GM13976 (cell line): Measurements from ENCODE around the gene ASXL1.

Experiments
- DNase-seq: peaks from one replicate; pipeline ENCODE4 v3.0.0; 2012; ENCODE audit warnings: low spot score
- in situ Hi-C: fragments of 300-500 bp; cut with MboI; formaldehyde crosslinking; loops from one replicate; pipeline ENCODE4 v1.12.0; 2022; ENCODE audit warnings: low sequenced_read_pairs, mixed read lengths, inconsistent platforms; ENCODE audit not compliant: unreplicated experiment
- TF ChIP-seq, protein P1 (sequence below): IDR thresholded peaks from 2 replicates; pipeline ENCODE4 v1.5.1; 2012; ENCODE audit warnings: borderline replicate concordance, mild to moderate bottlenecking; ENCODE audit not compliant: insufficient read depth; ENCODE audit errors: extremely low read depth, missing control alignments, control extremely low read depth

ASXL1 gene

DNA sequence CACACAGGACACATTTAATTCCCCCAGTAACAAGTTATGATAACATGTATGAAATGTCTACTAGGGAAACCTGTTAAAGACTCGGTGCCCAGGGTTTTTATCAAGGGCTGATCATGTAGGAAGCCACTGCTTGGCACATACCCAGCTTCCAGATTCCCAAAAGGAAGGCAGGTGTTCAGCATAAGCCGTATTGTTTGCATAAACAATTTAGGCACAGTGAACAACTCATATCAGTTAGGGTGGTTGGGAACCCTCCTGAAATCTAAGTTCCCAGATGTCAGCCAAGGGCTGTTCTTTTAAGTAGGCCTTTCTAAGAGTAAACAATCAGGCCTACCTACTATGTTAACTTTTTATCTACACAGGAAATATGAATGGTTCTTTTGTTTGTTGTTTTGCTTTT lies 74.1 kb downstream of the ASXL1 start:
- no peak for DNase-seq
- in situ Hi-C loops = no loop called here
- TF ChIP-seq, protein P1, sequence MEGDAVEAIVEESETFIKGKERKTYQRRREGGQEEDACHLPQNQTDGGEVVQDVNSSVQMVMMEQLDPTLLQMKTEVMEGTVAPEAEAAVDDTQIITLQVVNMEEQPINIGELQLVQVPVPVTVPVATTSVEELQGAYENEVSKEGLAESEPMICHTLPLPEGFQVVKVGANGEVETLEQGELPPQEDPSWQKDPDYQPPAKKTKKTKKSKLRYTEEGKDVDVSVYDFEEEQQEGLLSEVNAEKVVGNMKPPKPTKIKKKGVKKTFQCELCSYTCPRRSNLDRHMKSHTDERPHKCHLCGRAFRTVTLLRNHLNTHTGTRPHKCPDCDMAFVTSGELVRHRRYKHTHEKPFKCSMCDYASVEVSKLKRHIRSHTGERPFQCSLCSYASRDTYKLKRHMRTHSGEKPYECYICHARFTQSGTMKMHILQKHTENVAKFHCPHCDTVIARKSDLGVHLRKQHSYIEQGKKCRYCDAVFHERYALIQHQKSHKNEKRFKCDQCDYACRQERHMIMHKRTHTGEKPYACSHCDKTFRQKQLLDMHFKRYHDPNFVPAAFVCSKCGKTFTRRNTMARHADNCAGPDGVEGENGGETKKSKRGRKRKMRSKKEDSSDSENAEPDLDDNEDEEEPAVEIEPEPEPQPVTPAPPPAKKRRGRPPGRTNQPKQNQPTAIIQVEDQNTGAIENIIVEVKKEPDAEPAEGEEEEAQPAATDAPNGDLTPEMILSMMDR = no peak

DNA sequence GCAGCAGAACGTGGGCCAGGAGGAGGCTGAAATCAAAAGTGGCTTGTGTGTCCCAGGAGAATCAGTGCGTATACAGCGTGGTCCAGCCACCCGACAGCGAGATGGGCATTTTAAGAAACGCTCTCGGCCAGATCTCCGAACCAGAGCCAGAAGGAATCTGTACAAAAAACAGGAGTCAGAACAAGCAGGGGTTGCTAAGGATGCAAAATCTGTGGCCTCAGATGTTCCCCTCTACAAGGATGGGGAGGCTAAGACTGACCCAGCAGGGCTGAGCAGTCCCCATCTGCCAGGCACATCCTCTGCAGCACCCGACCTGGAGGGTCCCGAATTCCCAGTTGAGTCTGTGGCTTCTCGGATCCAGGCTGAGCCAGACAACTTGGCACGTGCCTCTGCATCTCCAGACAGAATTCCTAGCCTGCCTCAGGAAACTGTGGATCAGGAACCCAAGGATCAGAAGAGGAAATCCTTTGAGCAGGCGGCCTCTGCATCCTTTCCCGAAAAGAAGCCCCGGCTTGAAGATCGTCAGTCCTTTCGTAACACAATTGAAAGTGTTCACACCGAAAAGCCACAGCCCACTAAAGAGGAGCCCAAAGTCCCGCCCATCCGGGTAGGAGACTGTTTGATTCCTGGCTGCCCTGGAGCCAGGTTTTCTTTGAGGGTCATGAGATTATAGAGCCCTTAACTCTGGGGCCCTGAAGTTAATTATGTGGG lies 75.3 kb downstream of the ASXL1 start:
- TF ChIP-seq, protein P1 = no peak

DNA sequence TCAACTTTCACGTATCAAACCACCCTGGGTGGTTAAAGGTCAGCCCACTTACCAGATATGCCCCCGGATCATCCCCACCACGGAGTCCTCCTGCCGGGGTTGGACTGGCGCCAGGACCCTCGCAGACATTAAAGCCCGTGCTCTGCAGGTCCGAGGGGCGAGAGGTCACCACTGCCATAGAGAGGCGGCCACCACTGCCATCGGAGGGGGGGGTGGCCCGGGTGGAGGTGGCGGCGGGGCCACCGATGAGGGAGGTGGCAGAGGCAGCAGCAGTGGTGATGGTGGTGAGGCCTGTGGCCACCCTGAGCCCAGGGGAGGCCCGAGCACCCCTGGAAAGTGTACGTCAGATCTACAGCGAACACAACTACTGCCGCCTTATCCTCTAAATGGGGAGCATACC lies 76.3 kb downstream of the ASXL1 start:
- TF ChIP-seq, protein P1 = no peak
- DNase-seq = no peak
- in situ Hi-C loops = no loop called here

More for the DNA sequence above, 75.3 kb downstream of the ASXL1 start:
- in situ Hi-C loops = no loop called here
- peak; percentile 22 for DNase-seq

DNA sequence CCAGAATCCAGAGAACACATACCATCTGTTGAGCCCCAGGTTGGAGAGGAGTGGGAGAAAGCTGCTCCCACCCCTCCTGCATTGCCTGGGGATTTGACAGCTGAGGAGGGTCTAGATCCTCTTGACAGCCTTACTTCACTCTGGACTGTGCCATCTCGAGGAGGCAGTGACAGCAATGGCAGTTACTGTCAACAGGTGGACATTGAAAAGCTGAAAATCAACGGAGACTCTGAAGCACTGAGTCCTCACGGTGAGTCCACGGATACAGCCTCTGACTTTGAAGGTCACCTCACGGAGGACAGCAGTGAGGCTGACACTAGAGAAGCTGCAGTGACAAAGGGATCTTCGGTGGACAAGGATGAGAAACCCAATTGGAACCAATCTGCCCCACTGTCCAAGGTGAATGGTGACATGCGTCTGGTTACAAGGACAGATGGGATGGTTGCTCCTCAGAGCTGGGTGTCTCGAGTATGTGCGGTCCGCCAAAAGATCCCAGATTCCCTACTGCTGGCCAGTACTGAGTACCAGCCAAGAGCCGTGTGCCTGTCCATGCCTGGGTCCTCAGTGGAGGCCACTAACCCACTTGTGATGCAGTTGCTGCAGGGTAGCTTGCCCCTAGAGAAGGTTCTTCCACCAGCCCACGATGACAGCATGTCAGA lies 77.4 kb downstream of the ASXL1 start:
- in situ Hi-C loops = no loop called here
- TF ChIP-seq, protein P1 = no peak
- DNase-seq = peak; percentile 15

DNA sequence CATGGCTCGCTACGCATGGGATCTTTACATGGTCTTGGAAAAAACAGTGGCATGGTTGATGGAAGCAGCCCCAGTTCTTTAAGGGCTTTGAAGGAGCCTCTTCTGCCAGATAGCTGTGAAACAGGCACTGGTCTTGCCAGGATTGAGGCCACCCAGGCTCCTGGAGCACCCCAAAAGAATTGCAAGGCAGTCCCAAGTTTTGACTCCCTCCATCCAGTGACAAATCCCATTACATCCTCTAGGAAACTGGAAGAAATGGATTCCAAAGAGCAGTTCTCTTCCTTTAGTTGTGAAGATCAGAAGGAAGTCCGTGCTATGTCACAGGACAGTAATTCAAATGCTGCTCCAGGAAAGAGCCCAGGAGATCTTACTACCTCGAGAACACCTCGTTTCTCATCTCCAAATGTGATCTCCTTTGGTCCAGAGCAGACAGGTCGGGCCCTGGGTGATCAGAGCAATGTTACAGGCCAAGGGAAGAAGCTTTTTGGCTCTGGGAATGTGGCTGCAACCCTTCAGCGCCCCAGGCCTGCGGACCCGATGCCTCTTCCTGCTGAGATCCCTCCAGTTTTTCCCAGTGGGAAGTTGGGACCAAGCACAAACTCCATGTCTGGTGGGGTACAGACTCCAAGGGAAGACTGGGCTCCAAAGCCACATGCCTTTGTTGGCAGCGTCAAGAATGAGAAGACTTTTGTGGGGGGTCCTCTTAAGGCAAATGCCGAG lies 78.2 kb downstream of the ASXL1 start:
- TF ChIP-seq, protein P1 = no peak
- in situ Hi-C loops = no loop called here
- DNase-seq = peak; percentile 21

DNA sequence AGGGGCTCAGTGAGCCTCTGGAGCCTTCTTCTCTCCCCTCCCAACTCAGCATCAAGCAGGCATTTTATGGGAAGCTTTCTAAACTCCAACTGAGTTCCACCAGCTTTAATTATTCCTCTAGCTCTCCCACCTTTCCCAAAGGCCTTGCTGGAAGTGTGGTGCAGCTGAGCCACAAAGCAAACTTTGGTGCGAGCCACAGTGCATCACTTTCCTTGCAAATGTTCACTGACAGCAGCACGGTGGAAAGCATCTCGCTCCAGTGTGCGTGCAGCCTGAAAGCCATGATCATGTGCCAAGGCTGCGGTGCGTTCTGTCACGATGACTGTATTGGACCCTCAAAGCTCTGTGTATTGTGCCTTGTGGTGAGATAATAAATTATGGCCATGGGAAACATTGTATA lies 78.8 kb downstream of the ASXL1 start:
- DNase-seq = no peak
- in situ Hi-C loops = no loop called here
- TF ChIP-seq, protein P1 = no peak
